Activated CD4-positive, alpha-beta T cell treated with anti-CD3 and anti-CD28 coated beads for 24 hours (primary cell): Measurements from ENCODE around the gene RPS16.

Experiments used
- DNase-seq, 2 donors: peaks; one replicate each; pipeline ENCODE4 v3.0.0-alpha.2; 2020; ENCODE audit warnings: low read depth in 2 of 2

The RPS16 gene

DNA sequence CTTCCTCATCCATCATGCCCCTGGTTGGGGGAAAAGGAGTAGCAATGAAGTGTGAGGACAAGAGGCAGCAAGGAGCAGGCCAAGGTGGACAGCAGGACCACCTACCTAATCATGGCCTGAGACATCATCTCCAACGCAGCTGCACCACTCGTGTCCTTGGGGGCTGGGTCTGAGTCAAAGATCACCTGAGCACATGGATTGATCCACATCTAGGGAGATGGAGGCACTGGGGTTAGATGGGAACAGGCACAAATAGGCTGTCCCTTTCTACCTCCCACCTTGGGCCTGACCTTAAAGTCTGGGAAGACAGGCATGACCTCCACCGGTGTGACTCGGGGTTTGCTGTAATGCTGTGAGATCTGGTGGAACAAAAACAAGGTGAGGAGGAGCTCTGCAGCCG lies 47.1 kb downstream of the RPS16 start:
- no peak for DNase-seq

DNA sequence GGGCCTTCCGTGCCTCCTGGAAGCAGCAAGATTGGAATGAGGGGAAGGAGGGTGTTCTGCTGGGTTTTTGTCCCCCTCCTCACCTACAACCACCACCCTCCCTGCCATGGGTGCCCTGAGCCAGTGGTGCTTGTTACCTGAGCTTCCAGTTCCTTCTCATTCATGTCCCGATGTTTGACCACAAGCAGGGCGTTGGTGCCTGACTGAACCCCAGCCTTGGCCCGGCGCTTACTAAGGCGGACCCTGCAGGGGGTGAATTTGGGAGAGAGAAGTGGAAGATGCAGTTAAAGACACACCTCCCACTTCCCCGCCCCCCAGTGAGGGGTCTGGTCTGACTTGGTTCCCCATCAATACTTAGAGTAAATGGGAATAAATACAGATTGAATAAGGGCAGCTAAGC lies 49.2 kb downstream of the RPS16 start:
- no peak for DNase-seq

DNA sequence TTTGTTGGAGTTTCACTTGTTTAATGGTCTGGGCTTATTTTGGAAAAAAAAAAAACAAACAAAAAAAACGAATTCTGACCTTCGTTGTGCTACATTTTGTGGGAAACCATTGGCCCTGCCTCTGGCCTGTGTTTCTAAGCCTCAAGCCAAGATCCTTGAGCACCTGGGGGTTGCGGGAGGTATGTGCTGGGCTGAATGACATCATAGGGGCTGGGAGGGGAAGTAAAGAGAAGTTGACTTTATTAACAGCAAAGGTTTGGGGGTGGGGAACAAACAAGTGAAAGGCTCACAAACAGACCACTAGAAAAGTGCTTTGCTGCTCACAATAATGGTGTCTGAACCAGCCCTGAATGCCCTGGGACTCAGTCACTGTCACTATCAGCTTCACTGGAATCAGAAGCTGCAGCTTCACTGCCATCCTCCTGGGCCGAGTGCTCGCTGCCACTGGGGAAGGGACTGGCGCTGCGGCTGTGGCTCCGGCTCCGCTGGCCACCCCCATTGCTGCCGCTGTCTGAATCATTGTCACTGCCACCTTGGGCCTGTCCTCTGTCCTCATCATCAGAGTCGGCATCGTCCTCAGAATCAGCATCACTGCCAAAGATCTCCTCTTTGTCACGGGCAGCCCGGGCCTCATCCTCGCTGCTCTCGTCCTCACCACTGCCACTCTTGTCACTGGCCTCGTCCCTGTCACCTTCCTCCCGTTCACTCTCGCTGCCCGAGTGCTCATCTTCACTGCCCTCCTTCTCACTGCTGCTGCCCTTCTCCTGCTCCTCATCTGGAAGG lies 49.9 kb downstream of the RPS16 start:
- DNase-seq: no peak

DNA sequence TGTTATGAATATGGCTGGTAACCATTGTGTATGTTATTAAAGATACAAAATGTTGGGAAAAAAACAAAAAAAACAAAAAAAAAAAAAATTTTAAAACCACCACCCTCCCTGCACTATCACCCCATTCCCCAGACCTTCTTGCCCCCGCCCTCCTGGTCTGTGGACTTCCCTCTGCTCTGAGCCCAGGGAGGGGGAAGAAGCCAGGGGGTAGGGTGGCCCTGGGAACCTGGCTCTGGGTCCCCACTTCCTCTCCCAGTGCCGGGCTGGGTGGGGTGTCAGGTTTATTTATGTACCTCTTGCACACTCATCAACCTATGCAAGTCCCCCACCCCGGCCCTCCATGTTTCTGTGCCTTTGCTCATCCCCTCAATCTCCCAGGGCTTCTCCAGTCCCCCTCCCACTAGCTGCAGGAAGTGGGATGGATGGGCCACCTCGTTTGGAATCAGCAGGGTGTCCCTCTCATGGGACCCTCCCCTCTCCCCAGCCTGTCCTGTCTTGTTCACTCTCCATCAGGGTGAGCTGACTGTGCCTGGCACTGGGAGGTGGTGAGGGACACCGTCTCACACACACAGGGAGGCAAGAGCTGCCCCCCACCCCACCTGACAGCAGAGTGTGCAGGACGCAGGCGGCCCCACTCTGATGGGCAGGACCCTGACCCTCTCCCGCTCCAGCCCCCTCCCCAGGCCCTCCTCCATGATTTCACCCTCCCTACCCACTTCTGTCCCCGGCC lies 50.7 kb downstream of the RPS16 start:
- DNase-seq: no peak
